HG02943 (cell line): Measurements from ENCODE around the gene ATP6V1F.

Experiments
- ATAC-seq: cut with Tn5 transposase; IDR thresholded peaks from one replicate; pipeline ENCODE4 v1.9.1; 2021; ENCODE audit warnings: mild to moderate bottlenecking, low read depth, moderate library complexity; ENCODE audit not compliant: unreplicated experiment

ATP6V1F gene

GRCh38 chr7:128862571-128863432 lies at the start of gene ATP6V1F:
Gene ATP6V1F (plus strand): TSS chr7:128862856. CDS start chr7:128862905, 49 bp downstream.
- peak; percentile 86 for ATAC-seq

GRCh38 chr7:128814499-128814898 lies 48.2 kb upstream of the ATP6V1F start:
- no peak for ATAC-seq

- no peak for ATAC-seq
Observed at GRCh38 chr7:128815289-128815942, 47.2 kb upstream of the ATP6V1F start.

- ATAC-seq: no peak
Observed at GRCh38 chr7:128818694-128819093, 44.0 kb upstream of the ATP6V1F start.

- ATAC-seq: no peak
Observed at GRCh38 chr7:128821724-128822123, 40.9 kb upstream of the ATP6V1F start.

GRCh38 chr7:128826512-128826911 lies 36.1 kb upstream of the ATP6V1F start:
- ATAC-seq: no peak

GRCh38 chr7:128826916-128827247 lies 35.8 kb upstream of the ATP6V1F start:
- ATAC-seq: no peak

- no peak for ATAC-seq
Observed at GRCh38 chr7:128827248-128827958, 35.3 kb upstream of the ATP6V1F start.

GRCh38 chr7:128827971-128828711 lies 34.5 kb upstream of the ATP6V1F start:
- ATAC-seq: no peak

GRCh38 chr7:128829391-128830166 lies 33.1 kb upstream of the ATP6V1F start:
- ATAC-seq: no peak

GRCh38 chr7:128830231-128831177 lies 32.2 kb upstream of the ATP6V1F start, which contains the start of gene FLNC:
Gene FLNC (plus strand): TSS chr7:128830406. CDS start chr7:128830638, 232 bp downstream.
- no peak for ATAC-seq

- ATAC-seq: no peak
Observed at GRCh38 chr7:128831178-128831993, 31.3 kb upstream of the ATP6V1F start.

GRCh38 chr7:128831994-128832879 lies 30.4 kb upstream of the ATP6V1F start:
- no peak for ATAC-seq

GRCh38 chr7:128832880-128833147 lies 29.8 kb upstream of the ATP6V1F start:
- no peak for ATAC-seq

- ATAC-seq: no peak
Observed at GRCh38 chr7:128833148-128833945, 29.3 kb upstream of the ATP6V1F start.

- ATAC-seq: no peak
Observed at GRCh38 chr7:128833946-128834325, 28.7 kb upstream of the ATP6V1F start.
